HG02938 (cell line): ENCODE results near the gene BMS1.
"Not testable (repeated sequence)": the region's sequence is repeated elsewhere in the genome, so short reads cannot be mapped to it uniquely, and the experiment has no call there.

Experiments
- ATAC-seq: cut with Tn5 transposase; IDR thresholded peaks from one replicate; pipeline ENCODE4 v1.9.1; 2021; ENCODE audit warnings: mild to moderate bottlenecking, moderate library complexity; ENCODE audit not compliant: unreplicated experiment

BMS1 gene

GRCh38 chr10:42790835-42791234 lies 8.2 kb downstream of the BMS1 start:
- no peak for ATAC-seq

GRCh38 chr10:42795701-42796100 lies 13.1 kb downstream of the BMS1 start:
- ATAC-seq, result no peak

- ATAC-seq, result no peak
Measured at GRCh38 chr10:42801135-42801534, 18.5 kb downstream of the BMS1 start.

GRCh38 chr10:42802876-42803275 lies 20.3 kb downstream of the BMS1 start:
- ATAC-seq, result no peak

- ATAC-seq, result no peak
Measured at GRCh38 chr10:42809676-42810075, 27.1 kb downstream of the BMS1 start.

- ATAC-seq, result no peak
Measured at GRCh38 chr10:42812028-42812427, 29.4 kb downstream of the BMS1 start.

GRCh38 chr10:42813989-42814687 lies 31.5 kb downstream of the BMS1 start:
- ATAC-seq, result not testable (repeated sequence)

GRCh38 chr10:42816334-42816733 lies 33.7 kb downstream of the BMS1 start:
- ATAC-seq, result not testable (repeated sequence)

GRCh38 chr10:42816912-42817311 lies 34.3 kb downstream of the BMS1 start:
- ATAC-seq, result no peak

- ATAC-seq, result not testable (repeated sequence)
Measured at GRCh38 chr10:42817417-42817816, 34.8 kb downstream of the BMS1 start.

GRCh38 chr10:42826759-42827158 lies 44.2 kb downstream of the BMS1 start:
- ATAC-seq, result not testable (repeated sequence)

GRCh38 chr10:42827201-42827600 lies 44.6 kb downstream of the BMS1 start:
- ATAC-seq, result no peak

GRCh38 chr10:42828391-42828790 lies 45.8 kb downstream of the BMS1 start:
- not testable (repeated sequence) for ATAC-seq

GRCh38 chr10:42830237-42830636 lies 47.6 kb downstream of the BMS1 start:
- ATAC-seq, result no peak

GRCh38 chr10:42836096-42836495 lies 53.5 kb downstream of the BMS1 start:
- no peak for ATAC-seq

GRCh38 chr10:42836771-42837468 lies 54.3 kb downstream of the BMS1 start:
- ATAC-seq, result no peak

GRCh38 chr10:42844810-42845209 lies 62.2 kb downstream of the BMS1 start:
- ATAC-seq, result not testable (repeated sequence)

GRCh38 chr10:42847261-42847660 lies 64.7 kb downstream of the BMS1 start:
- ATAC-seq, result not testable (repeated sequence)

- no peak for ATAC-seq
Measured at GRCh38 chr10:42850931-42851330, 68.3 kb downstream of the BMS1 start.

GRCh38 chr10:42859256-42859655 lies 76.7 kb downstream of the BMS1 start:
- ATAC-seq, result no peak

- not testable (repeated sequence) for ATAC-seq
Measured at GRCh38 chr10:42860016-42860415, 77.4 kb downstream of the BMS1 start.

- not testable (repeated sequence) for ATAC-seq
Measured at GRCh38 chr10:42862801-42863200, 80.2 kb downstream of the BMS1 start.
